HEK293T (cell line): ENCODE measurements around the gene USP46.

ENCODE experiments used
- BHLHE40 ChIP-seq: fragments of 450-650 bp; IDR thresholded peaks from 2 replicates; pipeline ENCODE4 v1.6.1; 2016; ENCODE audit warnings: mild to moderate bottlenecking, moderate library complexity, borderline replicate concordance
- ELF4 ChIP-seq: fragments of 450-650 bp; IDR thresholded peaks from 2 replicates; pipeline ENCODE4 v1.6.1; 2017; ENCODE audit warnings: antibody characterized with exemption
- FOXA1 ChIP-seq: fragments of 450-650 bp; IDR thresholded peaks from 2 replicates; pipeline ENCODE4 v1.6.1; 2016; ENCODE audit warnings: mild to moderate bottlenecking
- FOXK2 ChIP-seq: fragments of 450-650 bp; IDR thresholded peaks from 2 replicates; pipeline ENCODE4 v1.6.1; 2016; ENCODE audit warnings: mild to moderate bottlenecking
- FOXM1 ChIP-seq: fragments of 450-650 bp; IDR thresholded peaks from 2 replicates; pipeline ENCODE4 v1.6.1; 2017; ENCODE audit warnings: mild to moderate bottlenecking, borderline replicate concordance
- L3MBTL2 ChIP-seq: fragments of 450-650 bp; conservative IDR thresholded peaks from 2 replicates; pipeline ENCODE4 v1.6.1; 2016; ENCODE audit warnings: mild to moderate bottlenecking
- NFRKB ChIP-seq: fragments of 450-650 bp; IDR thresholded peaks from 2 replicates; pipeline ENCODE4 v1.6.1; 2016; ENCODE audit warnings: mild to moderate bottlenecking, moderate library complexity
- PKNOX1 ChIP-seq: fragments of 450-650 bp; IDR thresholded peaks from 2 replicates; pipeline ENCODE4 v1.6.1; 2016
- SP1 ChIP-seq: fragments of 450-650 bp; IDR thresholded peaks from 2 replicates; pipeline ENCODE4 v1.6.1; 2017
- SUZ12 ChIP-seq: fragments of 450-650 bp; IDR thresholded peaks from 2 replicates; pipeline ENCODE4 v1.6.1; 2016; ENCODE audit warnings: mild to moderate bottlenecking
- TARDBP ChIP-seq: fragments of 450-650 bp; IDR thresholded peaks from 2 replicates; pipeline ENCODE4 v1.6.1; 2016
- ZNF384 ChIP-seq: fragments of 450-650 bp; IDR thresholded peaks from 2 replicates; pipeline ENCODE4 v1.6.1; 2016

- TF ChIP-seq TARDBP, result no peak
- TF ChIP-seq SUZ12, result no peak
- TF ChIP-seq FOXM1, result no peak
- no peak for TF ChIP-seq NFRKB
- no peak for TF ChIP-seq BHLHE40
- no peak for TF ChIP-seq PKNOX1
- TF ChIP-seq ZNF384, result no peak
- TF ChIP-seq FOXA1, result no peak
- no peak for TF ChIP-seq SP1
- no peak for TF ChIP-seq ELF4
- TF ChIP-seq L3MBTL2, result no peak
- TF ChIP-seq FOXK2, result no peak
Observed at GRCh38 chr4:52646741-52647140, 12.4 kb downstream of the USP46 start.
